DMS79 treated with DMSO at 0.1 percent for 48 hours (cell line): ENCODE measurements around the gene ITGB2.

Experiments used
- DNase-seq: peaks from one replicate; lab custom pipeline; 2025; lab: John Stamatoyannopoulos, UW

The ITGB2 gene

GRCh38 chr21:44920694-44921604 is at the start of gene ITGB2:
TSS of gene ITGB2 (minus strand) at chr21:44920899. CDS start at chr21:44910782, 10,117 bp downstream.
- DNase-seq = no peak

- no peak for DNase-seq
Observed at GRCh38 chr21:44969931-44970755, 49.4 kb upstream of the ITGB2 start.

GRCh38 chr21:44969066-44969670 is 48.5 kb upstream of the ITGB2 start:
- no peak for DNase-seq

- DNase-seq = no peak
Observed at GRCh38 chr21:44967082-44968047, 46.7 kb upstream of the ITGB2 start.

- peak; percentile 81 for DNase-seq
Observed at GRCh38 chr21:44966135-44967081, 45.7 kb upstream of the ITGB2 start.

- no peak for DNase-seq
Observed at GRCh38 chr21:44965251-44966022, 44.7 kb upstream of the ITGB2 start.

GRCh38 chr21:44964381-44964780 is 43.7 kb upstream of the ITGB2 start:
- DNase-seq = no peak

GRCh38 chr21:44962403-44962966 is 41.8 kb upstream of the ITGB2 start:
- DNase-seq = no peak

GRCh38 chr21:44960141-44961092 is 39.7 kb upstream of the ITGB2 start:
- DNase-seq = no peak

GRCh38 chr21:44959376-44960091 is 38.8 kb upstream of the ITGB2 start:
- DNase-seq = no peak

GRCh38 chr21:44958471-44959191 is 37.9 kb upstream of the ITGB2 start:
- DNase-seq = no peak

GRCh38 chr21:44957901-44958451 is 37.3 kb upstream of the ITGB2 start:
- DNase-seq = no peak

- no peak for DNase-seq
Observed at GRCh38 chr21:44957047-44957831, 36.5 kb upstream of the ITGB2 start.

GRCh38 chr21:44956356-44957046 is 35.8 kb upstream of the ITGB2 start:
- DNase-seq = no peak

GRCh38 chr21:44955798-44956175 is 35.1 kb upstream of the ITGB2 start:
- no peak for DNase-seq
